H1 (cell line): Measurements from ENCODE around the gene CDH1. TPM values are rescaled to one million over a fixed set of nuclear protein-coding genes. Genes with fewer than 3 reads are reported as not detected.

Experiments
- CTCF ChIA-PET: fragments of 300-600 bp; sonication (Branson Sonifier 250); formaldehyde crosslinking; loops from one replicate; lab custom pipeline; 2021; ENCODE audit not compliant: partially characterized antibody; lab: Charles Lee
- POLR2A ChIA-PET: fragments of 300-600 bp; sonication (Branson Sonifier 250); formaldehyde crosslinking; loops from one replicate; lab custom pipeline; 2021; ENCODE audit warnings: inconsistent platforms; ENCODE audit not compliant: partially characterized antibody; lab: Charles Lee
- DNase-seq, 2 experiments: peaks; one replicate each; pipeline versions ENCODE4 v3.0.0 to v3.0.0-alpha.2; 2010 to 2022; ENCODE audit warnings: low spot score in 2 of 2, low read depth in 1 of 2, mixed read lengths in 1 of 2
- FAIRE-seq: peaks from 2 replicates; lab custom pipeline; 2011; peaks lifted over from hg19 to GRCh38; lab: Jason Lieb, UNC
- H2AFZ ChIP-seq: 2 replicates; pipeline ENCODE4 v1.8.1; 2012; ENCODE audit warnings: low read length, inconsistent platforms
- H2AK5ac ChIP-seq: 2 replicates; pipeline ENCODE4 v1.6.1; 2013; ENCODE audit warnings: low read depth, low read length
- H2BK120ac ChIP-seq: replicated peaks from 2 replicates; pipeline ENCODE3; 2013; ENCODE audit warnings: low read depth, low read length, inconsistent platforms
- H2BK12ac ChIP-seq: 2 replicates; pipeline ENCODE4 v1.6.1; 2013; ENCODE audit warnings: low read depth, low read length
- H2BK15ac ChIP-seq: 2 replicates; pipeline ENCODE4 v1.6.1; 2013; ENCODE audit warnings: low read length
- H2BK20ac ChIP-seq: 2 replicates; pipeline ENCODE4 v1.6.1; 2013; ENCODE audit warnings: low read length
- H2BK5ac ChIP-seq: 2 replicates; pipeline ENCODE4 v1.6.1; 2013; ENCODE audit warnings: low read depth, low read length
- H3K14ac ChIP-seq: 2 replicates; pipeline ENCODE4 v1.6.1; 2013; ENCODE audit warnings: inconsistent platforms; ENCODE audit not compliant: insufficient read length
- H3K18ac ChIP-seq: 2 replicates; pipeline ENCODE4 v1.6.1; 2013; ENCODE audit warnings: low read length; ENCODE audit errors: extremely low read depth
- H3K23ac ChIP-seq: 2 replicates; pipeline ENCODE4 v1.6.1; 2013; ENCODE audit warnings: inconsistent platforms; ENCODE audit not compliant: insufficient read length
- H3K23me2 ChIP-seq: 2 replicates; pipeline ENCODE4 v1.6.1; 2013; ENCODE audit warnings: low read depth, low read length
- H3K27ac ChIP-seq: 2 replicates; pipeline ENCODE4 v1.6.1; 2011; ENCODE audit warnings: low read depth, low read length, inconsistent platforms
- H3K27me3 ChIP-seq, 4 experiments: replicated peaks in 1 of 4; 1 replicate in 1 of 4; 2 replicates in 3 of 4; pipeline versions ENCODE4 v1.6.1 to v1.8.1; 2011 to 2013; ENCODE audit warnings: low read length in 3 of 4, mild to moderate bottlenecking in 3 of 4, inconsistent platforms in 2 of 4, mixed read lengths in 2 of 4, moderate library complexity in 1 of 4; ENCODE audit not compliant: control insufficient read depth in 3 of 4, insufficient read depth in 3 of 4; ENCODE audit errors: extremely low read depth in 1 of 4
- H3K36me3 ChIP-seq, 4 experiments: 2 replicates each; pipeline versions ENCODE4 v1.6.1 to v1.8.1; 2011 to 2013; ENCODE audit warnings: mild to moderate bottlenecking in 4 of 4, low read length in 3 of 4, moderate library complexity in 2 of 4, control low read depth in 1 of 4, inconsistent platforms in 1 of 4; ENCODE audit not compliant: insufficient read depth in 4 of 4, control insufficient read depth in 2 of 4
- H3K4ac ChIP-seq: replicated peaks from 2 replicates; pipeline ENCODE3; 2013; ENCODE audit warnings: low read length, low read depth, mixed read lengths, inconsistent platforms; ENCODE audit not compliant: insufficient read length
- H3K4me1 ChIP-seq, 4 experiments: replicated peaks in 1 of 4; 1 replicate in 1 of 4; 2 replicates in 3 of 4; pipeline versions ENCODE4 v1.6.1 to v1.8.1; 2011 to 2013; ENCODE audit warnings: low read length in 3 of 4, inconsistent platforms in 2 of 4, mixed read lengths in 1 of 4; ENCODE audit not compliant: insufficient read depth in 4 of 4, control insufficient read depth in 3 of 4
- H3K4me2 ChIP-seq, 2 experiments: 2 replicates each; pipeline versions ENCODE4 v1.6.1 to v1.8.1; 2011 to 2013; ENCODE audit warnings: low read depth in 2 of 2, low read length in 2 of 2, control low read depth in 1 of 2, inconsistent platforms in 1 of 2, mild to moderate bottlenecking in 1 of 2; ENCODE audit not compliant: insufficient read depth in 1 of 2
- H3K4me3 ChIP-seq, 4 experiments: fragments of 200-600, 300-600 bp in 1 of 4; sonication (generic), shearing (Covaris generic), sonication (Bioruptor Twin) in 1 of 4; 2 replicates each; pipeline versions ENCODE4 v1.5.1 to v1.8.1; 2011 to 2016; ENCODE audit warnings: low read length in 4 of 4, low read depth in 3 of 4, control low read depth in 2 of 4, inconsistent platforms in 2 of 4, mild to moderate bottlenecking in 2 of 4, mixed read lengths in 1 of 4, moderate library complexity in 1 of 4; ENCODE audit not compliant: insufficient read depth in 2 of 4; ENCODE audit errors: extremely low read depth in 1 of 4
- H3K56ac ChIP-seq: replicated peaks from 2 replicates; pipeline ENCODE3; 2013; ENCODE audit warnings: low read depth, mild to moderate bottlenecking, mixed read lengths, low read length, inconsistent platforms; ENCODE audit not compliant: insufficient read length
- H3K79me1 ChIP-seq: 2 replicates; pipeline ENCODE4 v1.6.1; 2013; ENCODE audit warnings: low read depth, low read length, control low read depth
- H3K79me2 ChIP-seq, 2 experiments: 2 replicates each; pipeline versions ENCODE4 v1.6.1 to v1.8.1; 2012 to 2013; ENCODE audit warnings: low read length in 2 of 2, mild to moderate bottlenecking in 2 of 2, inconsistent platforms in 1 of 2; ENCODE audit not compliant: insufficient read depth in 2 of 2, control insufficient read depth in 1 of 2
- H3K9ac ChIP-seq, 4 experiments: replicated peaks in 1 of 4; 1 replicate in 1 of 4; 2 replicates in 3 of 4; pipeline versions ENCODE4 v1.6.1 to v1.8.1; 2011 to 2013; ENCODE audit warnings: low read depth in 3 of 4, low read length in 3 of 4, control low read depth in 2 of 4, mild to moderate bottlenecking in 2 of 4, moderate library complexity in 2 of 4, inconsistent platforms in 1 of 4; ENCODE audit errors: extremely low read depth in 1 of 4
- H3K9me3 ChIP-seq, 2 experiments: 2 replicates each; pipeline versions ENCODE4 v1.6.1 to v1.8.1; 2012 to 2013; ENCODE audit warnings: mild to moderate bottlenecking in 2 of 2, moderate library complexity in 2 of 2, control low read depth in 1 of 2, inconsistent platforms in 1 of 2, low read depth in 1 of 2, low read length in 1 of 2, mixed read lengths in 1 of 2; ENCODE audit not compliant: insufficient read depth in 2 of 2
- H4K20me1 ChIP-seq, 2 experiments: replicated peaks in 1 of 2; 2 replicates each; pipeline versions ENCODE3 to v1.8.1; 2011 to 2013; ENCODE audit warnings: inconsistent platforms in 2 of 2, low read length in 2 of 2, mild to moderate bottlenecking in 1 of 2; ENCODE audit not compliant: insufficient read depth in 2 of 2, control insufficient read depth in 1 of 2
- H4K5ac ChIP-seq: 2 replicates; pipeline ENCODE4 v1.6.1; 2013; ENCODE audit warnings: low read length, low read depth, mixed read lengths, inconsistent platforms; ENCODE audit not compliant: insufficient read length
- H4K8ac ChIP-seq: 2 replicates; pipeline ENCODE4 v1.8.0; 2013; ENCODE audit warnings: mild to moderate bottlenecking, moderate library complexity, low read length, inconsistent platforms; ENCODE audit not compliant: insufficient read depth; ENCODE audit errors: extremely low read depth
- H4K91ac ChIP-seq: replicated peaks from 2 replicates; pipeline ENCODE3; 2013; ENCODE audit warnings: low read length, mixed read lengths, inconsistent platforms; ENCODE audit not compliant: insufficient read length
- EP300 ChIP-seq, 2 experiments: IDR thresholded peaks; 1 replicate in 1 of 2; 2 replicates in 1 of 2; pipeline ENCODE4 v1.6.1; 2011 to 2012; ENCODE audit warnings: low read depth in 2 of 2, low read length in 2 of 2, mild to moderate bottlenecking in 2 of 2, borderline replicate concordance in 1 of 2, inconsistent platforms in 1 of 2, moderate library complexity in 1 of 2
- NANOG ChIP-seq: IDR thresholded peaks from 2 replicates; pipeline ENCODE4 v1.6.1; 2011; ENCODE audit warnings: low read length, low read depth, mild to moderate bottlenecking, inconsistent platforms; ENCODE audit not compliant: insufficient read depth, poor library complexity, severe bottlenecking
- POLR2AphosphoS5 ChIP-seq: IDR thresholded peaks from 2 replicates; pipeline ENCODE4 v1.6.1; 2011; ENCODE audit warnings: low read depth, low read length
- RNF2 ChIP-seq: fragments of 200-900, 300-1000 bp; sonication (generic); IDR thresholded peaks from 2 replicates; pipeline ENCODE4 v1.7.1; 2016; ENCODE audit warnings: borderline replicate concordance, low read depth, mild to moderate bottlenecking, antibody characterized with exemption, low read length; ENCODE audit not compliant: poor library complexity, severe bottlenecking; ENCODE audit errors: missing control alignments
- SP2 ChIP-seq: IDR thresholded peaks from 2 replicates; pipeline ENCODE4 v1.6.1; 2012; ENCODE audit warnings: mild to moderate bottlenecking, low read length, inconsistent platforms
- TCF12 ChIP-seq: IDR thresholded peaks from 2 replicates; pipeline ENCODE4 v1.6.1; 2011; ENCODE audit warnings: low read depth, mild to moderate bottlenecking, low read length
- WGBS, 2 experiments: shearing (Covaris generic) in 1 of 2; methylation state at CpG; one replicate each; pipeline versions ENCODE4 v1.1.6 to v1.1.7; 2013 to 2015; ENCODE audit warnings: low lambda C conversion rate in 2 of 2, mixed read lengths in 2 of 2, inconsistent platforms in 1 of 2, low coverage in 1 of 2, missing lambda C conversion rate in 1 of 2; ENCODE audit not compliant: insufficient replicate concordance in 2 of 2, insufficient coverage in 1 of 2, insufficient read length in 1 of 2; ENCODE audit errors: extremely low coverage in 1 of 2, missing lambda C conversion rate in 1 of 2; 5-methylcytosine and 5-hydroxymethylcytosine counted together
- polyA plus RNA-seq, 7 experiments: library from polyadenylated mRNA; depleted of rRNA in 3 of 7; stranded (reverse) in 5 of 7; unstranded in 2 of 7; fragments of >200 nt in 5 of 7; fragments of 200-250 nt in 2 of 7; gene quantifications; 1 replicate in 5 of 7; 2 replicates in 1 of 7; 4 replicates in 1 of 7; pipeline versions ENCODE4 v1.2.1 to v1.2.3, GENCODE V29; 2011 to 2013; ENCODE audit warnings: missing spikeins in 2 of 7, mixed read lengths in 2 of 7
- total RNA-seq: library from RNA; stranded (reverse); fragmentation: NEBNext Ultra II Directional; extraction: Animal tissue kit (Norgen Biotek cat#: 25700); gene quantifications from 2 replicates; pipeline ENCODE4 v1.2.1, GENCODE V29; 2021

CDH1 gene
- total and polyA plus RNA-seq, 2 of the 8 experiments (the other 6 are each of a cell fraction or from before 2014, with no cell fraction given), result 133 to 265 TPM

DNA sequence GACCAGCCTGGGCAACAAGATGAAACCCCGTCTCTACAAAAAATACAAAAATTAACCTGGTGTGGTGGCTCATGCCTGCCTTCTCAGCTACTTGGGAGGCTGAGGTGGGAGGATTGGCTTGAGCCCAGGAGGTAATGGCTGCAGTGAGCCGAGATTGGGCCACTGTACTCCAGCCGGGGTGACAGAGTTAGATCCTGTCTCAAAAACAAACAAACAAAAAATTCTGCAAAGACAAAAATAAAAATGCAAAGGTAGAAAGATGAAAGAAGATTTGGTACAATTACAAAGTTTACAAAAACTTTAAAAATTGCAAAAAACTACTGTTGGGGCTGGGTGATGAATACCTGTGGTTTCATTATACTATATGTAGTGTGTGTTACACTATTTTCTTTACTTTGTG lies 5.5 kb upstream of the CDH1 start:
- Histone ChIP-seq H3K27ac (no peak overlapping the region), H2BK20ac (no peak overlapping the region), H2BK12ac (no peak overlapping the region), H4K8ac (no peak overlapping the region), H3K4me2 (peak overlapping the region; percentile 43 to 55; a peak in 1 of 4 replicates), H3K27me3 (no peaks in the 10 kb centered on the region), H3K4me3 (no peak overlapping the region), H3K4me1 (peaks cover 0 to 6% (median 2%) of the 10 kb centered on the region in 4 experiments; a peak in 3 of 7 replicates), H2AFZ (no peak overlapping the region), H3K79me2 (no peaks in the 10 kb centered on the region), H3K9ac (no peak overlapping the region), H4K91ac (no peak overlapping the region), H3K79me1 (no peaks in the 10 kb centered on the region), H4K20me1 (no peaks in the 10 kb centered on the region), H3K18ac (no peak overlapping the region), H3K4ac (no peak overlapping the region), H2BK5ac (no peak overlapping the region), H2BK15ac (no peak overlapping the region), H3K23ac (no peak overlapping the region), H3K36me3 (no peaks in the 10 kb centered on the region), H2AK5ac (no peak overlapping the region), H3K56ac (no peak overlapping the region), H2BK120ac (no peak overlapping the region), H3K23me2 (no peaks in the 10 kb centered on the region), H3K14ac (no peak overlapping the region), H3K9me3 (no peaks in the 10 kb centered on the region), H4K5ac (no peak overlapping the region)
- ChIA-PET CTCF (interaction anchor here (0.6 to 1.7 kb wide), 4 partner anchors 9 to 142 kb away, joined by 3 to 5 read pairs (median 4); no protein-coding TSS in a partner anchor), POLR2A (interaction anchor here (1.0 to 1.4 kb wide), 2 partner anchors 9 to 20 kb away, joined by 4 read pairs; no protein-coding TSS in a partner anchor)
- 71% methylated on average over 3 of the region's 3 CpGs; no CpG with 5 or more reads in 1 of the 2 experiments for WGBS, 2 experiments
- DNase-seq (no peak), FAIRE-seq (no peak)
- TF ChIP-seq EP300 (IDR thresholded peaks at IDR 0.05; ENCODE audit: borderline replicate concordance in 1 of 2, low read depth in 2 of 2, low read length in 2 of 2) (no peak), SP2 (no peak), TCF12 (no peak), RNF2 (no peak), POLR2AphosphoS5 (no peak), NANOG (no peak)
